CD4-positive, alpha-beta T cell treated with Interleukin-15 for 4 hours (primary cell): ENCODE data around the gene ZFP69.
A peak's percentile ranks its signal among the peaks of the same experiment; 100 is the strongest.

Experiments used
- DNase-seq: peaks from one replicate; pipeline ENCODE4 v3.0.0-alpha.2; 2020; ENCODE audit warnings: low spot score

Gene ZFP69

GRCh38 chr1:40508375-40509341 lies 31.6 kb downstream of the ZFP69 start, which contains the start of gene EXO5:
Gene EXO5, plus strand, starts transcription at chr1:40508767. Its CDS starts 5,778 bp downstream, at chr1:40514545.
- peak; percentile 80 for DNase-seq

GRCh38 chr1:40519517-40519916 lies 42.4 kb downstream of the ZFP69 start:
- no peak for DNase-seq

- no peak for DNase-seq
These were observed 53.8 kb downstream of the ZFP69 start for GRCh38 chr1:40530735-40531380.

DNA sequence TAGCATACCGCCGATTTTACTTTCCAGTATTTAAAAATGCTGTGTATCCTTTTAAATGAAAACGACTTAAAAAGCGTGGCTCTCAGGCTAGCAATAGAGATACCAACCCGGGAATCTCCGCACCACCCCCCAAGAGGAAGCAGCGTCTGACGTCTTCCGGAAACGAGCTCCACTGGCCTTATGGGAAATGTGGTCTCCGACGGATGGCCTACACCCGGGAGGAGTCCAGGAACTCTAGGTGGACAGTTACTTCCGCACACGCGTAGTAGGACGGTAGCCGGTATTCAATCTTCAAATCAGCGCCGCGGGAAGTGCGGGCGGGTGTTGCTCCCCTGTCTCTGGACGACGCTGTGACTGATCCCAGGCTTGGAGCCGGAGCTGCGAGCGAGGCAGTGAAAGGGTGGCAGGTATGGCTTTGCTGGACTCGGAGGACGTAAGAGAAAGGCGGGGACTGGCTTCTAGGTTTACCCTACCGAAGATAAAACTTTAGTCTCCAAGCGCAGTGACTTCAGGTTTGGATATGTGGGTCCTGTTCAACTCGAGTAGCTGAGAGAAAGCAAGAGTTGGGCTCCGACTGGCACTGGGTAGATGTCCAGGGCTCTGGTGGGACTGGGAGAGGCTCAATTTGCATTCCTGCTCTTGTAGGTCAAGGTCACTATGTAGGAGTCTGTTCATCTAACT lies 54.4 kb downstream of the ZFP69 start, which contains the start of gene ZNF684:
Gene ZNF684 (plus strand): TSS at position 257 of the 681 bp plus-strand sequence. CDS start 1,530 bp downstream, outside the sequence.
- DNase-seq, result peak; percentile 86

DNA sequence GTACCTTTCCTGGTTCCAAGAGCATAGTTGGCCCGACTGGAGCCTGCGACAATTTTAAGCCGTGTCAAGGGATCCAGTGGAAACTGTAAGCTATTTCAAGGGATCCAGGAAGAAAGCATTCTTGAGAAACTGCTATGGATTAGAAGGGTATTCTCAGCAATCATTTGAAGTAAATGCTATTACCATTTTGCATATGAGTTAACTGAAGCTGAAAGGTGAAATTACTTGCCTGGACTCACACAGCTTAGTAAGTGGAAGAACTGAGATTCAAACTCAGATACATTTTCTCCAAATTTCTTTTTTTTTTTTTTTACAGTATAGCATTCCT lies 54.9 kb downstream of the ZFP69 start:
- DNase-seq, result no peak

- peak; percentile 44 for DNase-seq
These were observed 55.8 kb downstream of the ZFP69 start for GRCh38 chr1:40532844-40533424.

- no peak for DNase-seq
These were observed 57.5 kb downstream of the ZFP69 start for GRCh38 chr1:40534589-40534988.

- DNase-seq, result no peak
These were observed 58.6 kb downstream of the ZFP69 start for GRCh38 chr1:40535732-40536131.

DNA sequence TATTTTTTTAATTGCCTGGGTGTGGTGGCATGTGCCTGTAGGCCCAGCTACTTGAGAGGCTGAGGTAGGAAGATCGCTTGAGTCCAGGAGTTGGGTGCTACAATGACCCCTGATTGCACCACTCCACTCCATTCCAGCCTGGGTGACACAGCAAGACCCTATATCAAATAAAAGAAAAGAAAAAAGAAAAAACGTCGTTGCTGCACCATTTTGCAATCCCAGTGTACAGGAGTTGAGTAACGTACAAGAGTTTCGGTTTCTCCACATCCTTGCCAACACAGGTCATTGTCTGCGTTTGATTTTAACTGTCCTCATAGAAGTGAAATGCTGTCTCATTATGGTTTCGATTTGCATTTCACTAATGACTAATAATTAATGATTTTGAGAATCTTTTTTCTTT lies 62.2 kb downstream of the ZFP69 start:
- DNase-seq, result no peak
